DMS 273 (cell line): ENCODE measurements around the gene NAT9.

Source experiments
- DNase-seq: peaks from one replicate; lab custom pipeline; 2025; ENCODE audit not compliant: unreplicated experiment; lab: John Stamatoyannopoulos, UW

Gene NAT9

DNA sequence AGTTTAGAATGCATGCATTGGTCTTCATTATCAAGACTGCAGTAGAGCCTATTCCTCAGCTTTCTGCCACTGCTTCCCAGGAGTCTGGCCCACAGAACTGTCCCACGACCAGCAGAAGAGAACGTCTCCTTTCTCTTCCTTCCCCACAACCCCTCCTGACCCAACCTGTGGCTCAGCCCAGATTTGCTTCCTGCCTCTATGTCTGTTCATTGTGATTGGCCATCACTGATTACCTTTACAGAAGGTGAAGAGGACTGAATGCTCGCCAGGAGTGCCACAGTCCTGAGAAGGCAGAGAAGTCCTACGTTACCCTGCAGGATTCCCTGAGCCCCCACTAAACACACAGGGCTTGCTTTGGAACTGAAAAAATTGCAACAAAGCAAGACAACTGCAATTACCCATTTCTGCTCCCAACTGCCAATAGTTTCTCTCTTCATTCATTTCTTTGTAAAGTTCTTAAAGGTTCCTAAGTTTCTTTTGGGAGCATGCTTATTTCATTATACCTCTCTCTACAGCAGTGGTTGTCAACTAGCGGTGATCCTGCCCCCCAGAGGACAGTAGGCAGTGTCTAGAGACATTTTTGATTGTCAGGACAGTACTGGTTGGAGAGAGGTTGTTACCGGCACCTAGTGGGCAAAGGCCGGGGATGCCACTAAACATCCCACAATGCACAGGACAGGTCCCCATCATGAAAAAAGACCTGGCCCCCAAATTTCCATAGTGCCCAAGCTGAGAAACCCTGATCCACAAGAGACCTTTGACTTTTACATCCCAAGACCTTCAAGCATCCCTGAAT, 4.5 kb upstream of the NAT9 start:
- peak; percentile 83 for DNase-seq

DNA sequence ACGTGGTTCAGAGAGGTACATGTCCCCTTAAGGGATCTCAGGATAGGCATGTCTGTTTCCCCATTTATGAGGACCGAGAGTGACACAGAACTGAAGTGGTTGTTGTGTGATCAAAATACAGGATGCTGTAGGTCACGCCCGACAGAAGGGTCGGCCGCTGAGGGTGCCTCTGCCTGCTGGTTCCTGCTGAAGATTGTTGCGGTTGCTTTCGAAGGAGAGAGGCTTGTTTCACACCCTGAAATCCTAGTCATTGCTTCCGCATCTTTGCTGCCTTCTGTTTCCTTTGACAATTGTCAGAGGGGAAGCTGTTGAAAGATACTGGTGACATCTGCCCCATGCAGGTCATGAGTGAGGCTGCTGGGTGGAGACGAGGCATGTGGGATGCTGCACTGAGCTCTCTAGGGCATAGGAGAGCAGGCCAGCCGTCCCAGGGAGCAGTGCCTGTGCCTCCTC, 3.8 kb upstream of the NAT9 start:
- no peak for DNase-seq

DNA sequence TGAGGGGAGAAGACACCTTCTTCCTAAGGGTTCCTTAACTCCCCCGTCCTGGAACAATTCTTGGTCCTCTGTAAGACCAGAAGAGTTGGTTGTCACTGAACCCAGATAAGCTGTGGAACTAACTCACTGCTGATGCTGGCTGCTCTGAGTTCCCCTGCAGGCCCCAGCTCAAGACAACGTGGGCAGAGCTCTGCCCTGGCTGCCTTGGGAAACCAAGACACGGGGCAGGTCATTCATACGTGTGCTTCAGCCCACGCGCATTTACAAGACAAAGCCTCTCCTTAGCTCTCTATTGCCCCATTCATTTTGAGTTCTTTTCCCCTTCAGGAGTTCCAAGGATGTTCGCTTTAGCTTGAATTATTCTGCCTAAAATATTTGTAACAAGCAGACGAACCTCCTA, 3.4 kb upstream of the NAT9 start:
- DNase-seq = no peak

DNA sequence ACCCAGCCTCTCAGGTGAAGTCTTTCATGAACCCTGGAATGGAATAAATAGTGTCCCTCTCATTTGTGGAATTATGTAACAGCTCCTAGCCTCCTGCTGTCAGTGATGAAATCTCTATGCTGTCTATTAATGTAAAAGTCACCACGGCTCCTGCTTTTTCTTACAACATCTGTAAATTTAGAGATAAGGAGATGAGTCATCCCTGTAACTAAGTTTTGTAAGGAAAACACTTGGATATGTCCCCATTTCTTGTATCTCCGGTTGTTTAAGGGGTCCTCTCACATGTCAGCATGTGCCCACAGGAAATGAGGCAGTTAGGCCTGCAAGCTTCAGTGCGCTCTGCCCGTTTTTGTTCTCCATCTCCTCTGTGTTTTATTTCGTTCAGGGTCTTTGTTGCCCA, 2.8 kb upstream of the NAT9 start:
- DNase-seq = no peak

DNA sequence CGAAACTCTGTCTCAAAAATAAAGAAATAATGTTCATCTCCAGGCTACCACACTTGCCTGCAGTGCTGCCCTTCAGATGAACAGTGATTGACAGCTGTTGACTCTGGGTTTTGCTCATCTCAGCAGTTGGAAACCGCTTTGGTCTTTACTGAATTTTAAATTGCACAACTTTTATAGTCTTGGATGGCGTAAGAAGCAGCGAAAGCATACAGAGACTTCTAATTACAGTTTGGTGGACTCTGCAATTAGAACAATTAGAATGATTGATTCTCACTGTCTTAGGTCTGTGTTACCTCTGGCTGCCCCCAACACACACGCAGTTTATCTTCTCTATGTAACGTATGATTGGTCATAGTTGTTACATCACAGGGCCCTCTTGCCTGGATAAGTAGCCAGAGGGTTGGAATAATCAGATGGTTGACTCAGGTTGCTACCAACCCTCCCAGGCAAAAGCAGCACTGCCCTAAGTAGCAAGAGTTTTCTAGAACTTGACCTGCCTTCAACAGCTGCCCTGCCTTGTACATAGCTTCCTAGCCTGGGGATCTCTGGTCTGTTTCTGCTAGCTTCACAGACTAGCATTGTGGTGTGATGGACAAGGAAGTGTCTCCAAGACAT, 1.9 kb upstream of the NAT9 start:
- DNase-seq = no peak

DNA sequence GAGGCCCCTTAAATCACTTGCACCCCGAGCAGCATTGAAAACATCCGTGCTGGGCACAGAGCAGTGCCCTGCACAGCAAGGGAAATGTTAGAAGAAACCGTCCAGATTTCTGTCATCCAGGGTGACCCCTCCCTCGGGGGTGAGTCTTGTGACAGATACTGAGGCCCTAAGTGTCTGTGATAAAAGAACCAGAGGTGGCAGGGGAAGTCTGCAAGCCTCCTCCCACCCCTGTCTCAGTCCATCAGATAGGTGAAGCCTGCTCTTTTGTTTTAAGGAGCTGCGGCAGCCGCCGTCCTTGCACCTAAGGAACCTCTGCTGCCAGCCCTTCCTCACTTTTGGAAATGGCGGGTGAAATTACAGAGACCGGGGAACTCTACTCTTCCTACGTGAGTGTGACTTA, 845 bp upstream of the NAT9 start:
- no peak for DNase-seq

DNA sequence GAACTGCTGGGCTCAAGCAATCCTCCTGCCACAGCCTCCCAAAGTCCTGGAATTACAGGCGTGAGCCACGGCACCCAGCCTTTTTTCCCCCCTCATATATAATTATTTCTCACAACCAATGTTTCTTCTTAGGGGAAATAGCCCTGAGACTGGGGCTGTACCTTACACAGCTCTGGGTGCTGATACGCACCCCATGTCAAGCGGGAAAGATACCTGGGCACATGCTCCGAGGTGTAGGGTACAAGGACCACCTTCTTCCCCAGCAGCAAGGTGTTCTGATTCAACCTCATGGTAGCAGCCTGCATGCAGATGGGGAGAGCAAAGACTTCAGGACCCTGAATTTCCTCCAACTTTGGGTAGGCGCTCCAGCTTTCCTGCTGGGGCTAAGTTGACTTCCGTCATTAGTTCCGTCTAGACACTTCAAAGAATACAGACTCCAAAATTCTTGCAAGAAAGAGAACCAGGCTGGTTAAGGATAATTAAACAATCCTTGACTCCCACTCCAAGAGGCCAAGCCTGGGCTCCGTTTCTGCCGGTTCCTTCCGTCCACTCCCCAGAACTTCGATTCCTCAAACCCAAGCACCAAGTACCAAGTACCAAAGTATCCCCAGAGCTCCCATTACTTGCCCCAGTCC, 619 bp downstream of the NAT9 start:
- DNase-seq = no peak

DNA sequence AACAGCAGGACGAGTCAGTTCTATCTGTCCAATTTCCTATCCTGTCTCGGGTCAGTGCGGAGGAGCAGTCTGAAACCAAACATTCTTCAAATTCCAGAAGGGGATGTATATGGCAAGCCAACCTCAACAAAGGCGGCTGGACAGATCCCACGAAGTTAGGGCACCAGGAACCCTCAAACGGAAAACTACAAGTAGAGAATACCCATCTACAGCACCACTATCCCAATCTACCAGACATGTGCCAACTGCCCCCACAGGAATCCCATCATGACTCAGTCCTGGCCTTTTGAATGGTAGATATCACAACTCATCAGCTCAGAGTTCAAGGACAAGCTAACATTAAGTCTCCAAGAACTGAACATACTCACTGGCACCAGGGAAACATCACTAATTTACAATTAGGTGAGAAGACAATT, 2.3 kb downstream of the NAT9 start:
- DNase-seq = no peak

DNA sequence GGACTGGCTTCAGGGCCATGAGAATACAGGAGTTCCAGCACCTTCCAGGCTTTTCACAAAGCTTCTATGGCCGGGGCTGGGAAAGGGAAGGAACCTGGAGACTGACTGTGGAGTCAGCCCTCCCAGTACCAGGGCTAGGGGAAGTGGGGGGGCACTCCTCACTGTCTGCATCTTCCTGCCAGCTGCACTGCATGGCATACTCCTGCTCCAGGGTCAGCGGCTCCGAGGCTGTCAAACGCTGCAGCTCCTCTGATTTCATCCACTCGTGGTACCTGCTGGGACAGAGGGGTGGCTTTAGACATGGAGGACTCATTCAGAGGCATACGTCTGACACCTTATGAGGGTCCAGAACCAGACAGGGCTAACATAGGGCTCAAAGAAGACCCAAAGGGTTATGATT, 2.7 kb downstream of the NAT9 start:
- DNase-seq = no peak

DNA sequence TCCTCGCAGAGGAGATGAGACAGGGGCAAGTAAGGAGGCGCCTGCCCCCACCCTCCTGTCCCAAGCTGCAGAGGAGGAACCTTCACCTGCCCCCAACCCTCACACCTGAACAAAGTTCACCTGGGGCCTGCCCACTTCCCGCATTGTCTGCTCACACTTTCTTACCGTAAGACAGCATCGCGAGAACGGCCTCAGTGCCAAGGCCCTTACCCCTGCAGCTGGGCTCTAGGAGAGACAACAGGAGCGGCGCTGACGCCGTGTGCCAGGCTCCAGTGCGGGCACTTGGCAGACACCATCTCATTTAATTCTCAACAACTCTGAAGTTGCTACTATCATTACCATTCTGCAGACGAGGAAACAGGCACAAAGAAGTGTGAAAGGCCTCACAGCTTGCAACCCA, 4.1 kb downstream of the NAT9 start:
- no peak for DNase-seq

DNA sequence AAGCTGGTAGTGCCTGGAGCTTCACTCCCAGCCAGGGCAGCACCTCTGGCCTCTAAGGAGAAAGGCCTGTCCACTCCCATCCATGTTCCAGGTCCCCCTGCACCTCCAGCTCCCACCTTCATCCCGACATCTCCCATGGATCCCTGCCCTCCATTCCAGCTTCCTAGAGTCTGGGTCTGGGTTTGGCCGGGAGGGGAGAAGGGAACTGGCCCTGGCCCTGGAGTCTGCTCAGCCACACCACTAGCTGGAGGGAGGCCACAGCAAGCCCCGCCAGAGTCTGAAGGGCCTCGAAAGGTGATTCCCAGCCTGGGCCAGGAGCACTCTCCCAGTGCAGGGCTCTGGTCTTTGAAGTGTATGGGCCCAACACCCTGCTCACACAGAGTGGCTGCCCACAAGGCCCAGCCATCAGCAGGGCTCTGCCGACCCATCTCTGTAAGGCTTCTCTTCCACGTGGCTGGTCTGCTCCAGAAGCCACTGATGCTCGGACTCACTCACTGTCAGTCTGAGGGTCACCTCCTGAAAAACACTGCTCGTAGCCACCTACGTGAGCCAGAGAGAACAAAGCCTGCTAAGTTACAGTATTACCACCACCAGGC, 4.7 kb downstream of the NAT9 start:
- DNase-seq = no peak

DNA sequence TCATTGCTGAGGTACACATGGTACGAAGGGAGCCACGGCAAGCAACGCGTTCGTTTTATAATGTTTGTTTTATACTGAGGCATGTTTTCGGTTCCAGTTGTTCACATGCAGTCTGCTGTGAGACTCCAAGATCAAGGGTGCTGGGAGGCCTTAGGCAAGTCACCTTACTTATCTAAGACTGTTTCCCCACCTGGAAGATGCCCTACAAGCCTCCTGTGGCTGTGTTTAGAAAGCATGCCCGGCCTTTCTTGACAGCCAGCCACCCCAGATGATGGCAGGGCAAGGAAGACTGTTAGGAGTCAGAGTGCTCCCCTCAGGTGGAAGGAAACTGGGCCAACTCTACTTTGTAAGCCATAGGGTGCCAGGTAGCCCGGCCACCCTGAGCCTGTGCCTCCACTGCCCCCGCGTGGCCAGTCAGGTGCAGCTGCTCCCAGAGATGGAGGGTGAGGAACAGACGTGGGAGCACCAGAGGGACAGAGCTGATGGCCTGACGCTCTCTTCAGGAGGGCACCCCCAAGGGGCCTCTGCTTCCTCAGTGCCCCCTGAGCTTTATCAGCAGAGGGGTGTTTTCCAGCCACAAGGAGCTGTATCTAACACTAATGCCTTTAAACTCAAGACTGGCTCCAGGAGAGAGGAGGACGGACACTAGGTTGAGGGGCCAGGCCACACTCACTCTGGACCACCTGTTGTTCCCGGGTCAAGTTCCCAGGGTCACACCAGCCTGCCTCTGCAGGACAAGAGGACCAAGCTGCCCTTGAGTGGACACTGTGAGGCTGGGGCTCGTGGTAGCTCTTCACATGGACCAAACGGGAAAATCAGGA, 5.4 kb downstream of the NAT9 start:
- DNase-seq = peak; percentile 85

DNA sequence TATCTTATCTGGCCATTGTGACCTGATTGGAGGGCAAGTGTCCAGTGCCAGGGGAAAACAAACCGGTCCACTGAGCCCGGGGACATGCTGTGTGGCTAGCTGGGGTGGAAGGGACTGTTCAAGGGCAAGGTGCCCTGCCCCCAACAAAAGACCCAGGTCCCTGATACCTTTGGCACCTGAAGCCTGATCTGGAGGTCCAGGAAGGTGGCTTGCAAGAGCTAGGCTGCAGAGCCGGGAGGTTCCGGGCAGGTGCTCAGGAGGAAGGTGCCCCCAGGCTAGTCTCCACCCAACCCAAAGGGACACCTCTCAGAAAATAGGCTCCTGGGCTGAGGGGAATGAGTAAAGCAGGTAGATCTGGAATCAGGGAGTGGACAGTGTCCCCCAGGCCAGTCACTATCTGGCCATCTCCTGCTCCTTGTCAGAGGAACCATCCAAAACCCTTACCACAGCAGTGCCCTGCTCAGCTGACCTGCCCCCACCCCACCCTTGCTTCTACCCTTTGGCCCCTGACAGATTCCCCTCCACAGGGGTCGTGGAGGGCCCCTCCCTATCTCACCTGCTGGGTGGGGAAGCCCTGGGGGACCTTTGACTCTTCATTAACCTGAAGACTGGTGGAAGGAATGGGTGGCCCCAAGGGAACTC, 6.2 kb downstream of the NAT9 start:
- no peak for DNase-seq

DNA sequence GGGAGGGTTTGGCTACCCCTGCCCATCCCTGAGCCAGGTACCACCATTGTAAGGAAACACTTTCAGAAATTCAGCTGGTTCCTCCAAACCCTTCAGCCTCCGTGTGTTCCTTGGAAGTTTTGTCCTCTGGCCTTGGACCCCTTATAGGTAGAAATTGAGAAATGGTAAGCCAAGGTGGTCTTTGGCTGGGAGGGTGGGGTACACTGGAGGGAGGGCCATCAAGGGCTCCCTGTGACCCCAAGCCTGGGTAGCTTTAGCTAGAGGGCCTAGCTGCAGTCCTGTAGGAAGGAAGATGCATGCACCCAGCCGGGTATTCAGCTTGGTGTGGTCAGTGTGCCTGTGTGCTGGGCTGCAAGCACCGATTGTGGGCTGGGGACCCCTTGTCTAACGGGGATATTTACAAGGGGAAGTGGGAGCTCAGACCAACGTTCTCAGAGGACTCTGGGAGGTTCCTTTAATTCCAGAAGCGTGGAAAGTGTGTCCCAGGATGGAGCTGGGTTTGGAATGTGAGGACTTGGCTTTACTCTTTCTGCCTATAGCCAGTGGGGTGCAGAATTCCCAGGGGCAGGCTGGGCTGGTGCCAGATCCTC, 6.8 kb downstream of the NAT9 start:
- no peak for DNase-seq

DNA sequence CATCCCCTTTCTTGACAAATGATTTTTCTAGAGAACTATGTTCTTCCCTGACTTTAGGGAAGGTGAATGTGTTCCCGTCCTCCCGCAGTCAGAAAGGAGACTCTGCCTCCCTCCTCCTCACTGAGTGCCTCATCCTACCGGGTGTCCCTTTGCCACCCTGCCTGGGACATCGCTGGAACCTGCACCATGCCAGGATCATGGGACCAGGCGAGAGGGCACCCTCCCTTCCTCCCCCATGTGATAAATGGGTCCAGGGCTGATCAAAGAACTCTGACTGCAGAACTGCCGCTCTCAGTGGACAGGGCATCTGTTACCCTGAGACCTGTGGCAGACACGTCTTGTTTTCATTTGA, 7.4 kb downstream of the NAT9 start:
- DNase-seq = no peak

DNA sequence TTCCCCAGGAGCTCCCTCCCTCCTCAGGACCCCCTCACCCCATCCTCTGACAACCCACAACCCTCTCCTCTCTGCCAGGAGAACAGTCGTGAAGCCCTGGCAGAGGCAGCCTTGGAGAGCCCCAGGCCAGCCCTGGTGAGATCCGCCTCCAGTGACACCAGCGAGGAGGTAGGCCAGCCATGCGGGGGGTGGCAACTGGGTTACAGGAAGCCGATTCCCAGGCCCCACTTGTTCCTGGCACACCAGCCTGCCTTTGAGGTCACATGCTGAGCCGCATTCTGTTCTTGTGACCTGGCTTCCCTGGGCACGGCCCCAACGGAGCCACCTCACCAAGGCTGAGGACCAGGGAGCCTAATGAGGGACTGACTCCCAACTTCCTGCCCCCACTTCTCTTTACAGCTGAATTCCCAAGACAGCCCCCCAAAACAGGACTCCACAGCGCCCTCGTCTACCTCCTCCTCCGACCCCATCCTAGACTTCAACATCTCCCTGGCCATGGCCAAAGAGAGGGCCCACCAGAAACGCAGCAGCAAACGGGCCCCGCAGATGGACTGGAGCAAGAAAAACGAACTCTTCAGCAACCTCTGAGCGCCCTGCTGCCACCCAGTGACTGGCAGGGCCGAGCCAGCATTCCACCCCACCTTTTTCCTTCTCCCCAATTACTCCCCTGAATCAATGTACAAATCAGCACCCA, 7.9 kb downstream of the NAT9 start:
- DNase-seq = peak; percentile 48

DNA sequence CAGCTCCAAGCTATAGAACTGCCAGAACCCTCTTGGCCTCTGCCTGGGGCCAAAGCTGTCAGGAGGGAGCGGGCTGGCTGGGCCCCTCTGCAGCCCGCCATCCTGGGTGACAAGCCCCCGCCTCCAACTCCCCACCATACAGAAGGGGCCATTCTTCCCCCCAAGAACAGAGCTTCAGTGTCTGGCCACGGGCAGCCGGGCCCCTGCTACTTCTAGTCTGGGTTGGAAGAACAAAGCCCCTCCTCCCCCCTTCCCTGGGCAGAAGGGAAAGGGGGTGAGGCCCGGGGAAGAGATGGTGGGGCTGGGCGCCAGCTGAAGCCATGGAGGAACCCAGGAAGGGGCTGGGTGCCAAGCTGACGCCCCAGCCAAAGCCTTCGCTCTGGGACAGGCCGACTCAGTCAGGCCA, 9.0 kb downstream of the NAT9 start:
- DNase-seq = no peak

DNA sequence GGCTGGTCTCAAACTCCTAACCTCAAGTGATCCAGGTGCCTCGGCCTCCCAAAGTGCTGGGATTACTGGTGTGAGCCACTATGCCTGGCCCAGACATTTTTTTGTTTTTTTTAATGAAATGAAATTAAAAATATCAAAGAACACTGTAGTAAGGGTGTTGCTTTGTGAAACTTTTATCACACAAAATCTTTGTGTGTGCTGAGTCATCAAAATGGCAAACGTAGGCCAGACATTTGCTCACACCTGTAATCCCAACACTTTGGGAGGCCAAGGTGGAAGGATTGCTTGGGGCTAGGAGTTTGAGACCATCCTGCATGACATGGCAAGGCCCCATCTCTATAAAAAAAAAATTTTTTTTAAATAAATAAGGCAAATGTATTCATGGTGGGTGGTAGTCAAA, 9.7 kb downstream of the NAT9 start:
- DNase-seq = no peak

DNA sequence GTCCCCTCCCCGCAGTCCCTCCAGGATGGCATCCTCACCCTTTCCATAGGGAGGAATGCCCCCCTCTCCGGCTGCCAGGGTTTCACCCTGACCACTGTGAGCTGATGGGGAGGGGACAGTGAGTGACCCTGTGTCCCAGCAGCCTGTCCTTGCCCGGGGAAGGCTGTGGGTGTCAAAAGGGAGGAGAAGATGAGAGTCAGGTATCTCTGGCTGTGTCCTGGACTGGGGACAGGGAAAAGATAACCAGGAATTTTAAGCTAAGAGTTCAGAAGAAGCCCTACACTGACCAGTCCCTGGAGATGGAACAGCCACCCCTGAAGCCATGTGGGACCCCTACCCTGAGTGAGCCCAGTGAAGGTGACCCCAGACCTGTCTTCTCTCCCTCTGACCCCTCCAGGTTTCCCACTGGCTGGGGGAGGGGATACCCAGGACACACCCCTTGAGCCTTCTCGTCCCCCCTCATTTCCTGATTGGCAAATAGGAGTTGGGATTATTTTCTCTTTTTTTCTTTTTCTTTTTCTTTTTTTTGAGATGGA, 11.3 kb downstream of the NAT9 start:
- DNase-seq = no peak
